Activated naive CD8-positive, alpha-beta T cell (primary cell): ENCODE measurements around the gene GPATCH3.
"Not testable (repeated sequence)": the region's sequence is repeated elsewhere in the genome, so short reads cannot be mapped to it uniquely, and the experiment has no call there.

ENCODE experiments used
- H3K27ac Mint-ChIP-seq: one replicate; pipeline ENCODE4 v1.8.0; 2021; ENCODE audit warnings: mixed read lengths
- H3K27me3 Mint-ChIP-seq: one replicate; pipeline ENCODE4 v1.8.0; 2021; ENCODE audit warnings: mixed read lengths
- H3K36me3 Mint-ChIP-seq: one replicate; pipeline ENCODE4 v1.8.0; 2021; ENCODE audit warnings: mixed read lengths
- H3K4me1 Mint-ChIP-seq: one replicate; pipeline ENCODE4 v1.8.0; 2021; ENCODE audit warnings: low read depth, mixed read lengths
- H3K4me3 Mint-ChIP-seq: one replicate; pipeline ENCODE4 v1.8.0; 2021; ENCODE audit warnings: mild to moderate bottlenecking, mixed read lengths
- H3K9me3 Mint-ChIP-seq: one replicate; pipeline ENCODE4 v1.8.0; 2021; ENCODE audit warnings: low read depth, mixed read lengths

GPATCH3 gene

GRCh38 chr1:26894263-26894662 lies 6.0 kb downstream of the GPATCH3 start:
- H3K36me3 Mint-ChIP-seq, result peaks cover 9% of the 10 kb centered on the region
- no peak overlapping the region for H3K27ac Mint-ChIP-seq
- H3K4me1 Mint-ChIP-seq, result peaks cover 19% of the 10 kb centered on the region
- H3K9me3 Mint-ChIP-seq, result no peaks in the 10 kb centered on the region
- no peaks in the 10 kb centered on the region for H3K27me3 Mint-ChIP-seq
- no peak overlapping the region for H3K4me3 Mint-ChIP-seq

GRCh38 chr1:26890467-26890796 lies 9.8 kb downstream of the GPATCH3 start:
- H3K36me3 Mint-ChIP-seq, result peaks cover 6% of the 10 kb centered on the region
- no peaks in the 10 kb centered on the region for H3K9me3 Mint-ChIP-seq
- H3K27me3 Mint-ChIP-seq, result no peaks in the 10 kb centered on the region

GRCh38 chr1:26889551-26890466 lies 10.5 kb downstream of the GPATCH3 start, which contains the start of gene GPN2:
Gene GPN2 (minus strand): TSS chr1:26890283. CDS start chr1:26890096, 187 bp downstream.
- H3K36me3 Mint-ChIP-seq, result peaks cover 6% of the 10 kb centered on the region
- peaks cover 30% of the 10 kb centered on the region for H3K4me1 Mint-ChIP-seq
- H3K9me3 Mint-ChIP-seq, result no peaks in the 10 kb centered on the region
- H3K27me3 Mint-ChIP-seq, result no peaks in the 10 kb centered on the region
- peak within 1 kb of the TSS; percentile 92 for H3K27ac Mint-ChIP-seq
- H3K4me3 Mint-ChIP-seq, result peak within 1 kb of the TSS; percentile 97

More at GRCh38 chr1:26890467-26890796, 9.8 kb downstream of the GPATCH3 start:
- H3K4me1 Mint-ChIP-seq, result peaks cover 26% of the 10 kb centered on the region
- H3K27ac Mint-ChIP-seq, result peak overlapping the region; percentile 92
- H3K4me3 Mint-ChIP-seq, result peak overlapping the region; percentile 97

GRCh38 chr1:26888231-26888630 lies 12.0 kb downstream of the GPATCH3 start:
- peaks cover 4% of the 10 kb centered on the region for H3K36me3 Mint-ChIP-seq

GRCh38 chr1:26887125-26887524 lies 13.1 kb downstream of the GPATCH3 start:
- H3K27ac Mint-ChIP-seq, result peak overlapping the region; percentile 66
- peak overlapping the region; percentile 73 for H3K4me3 Mint-ChIP-seq
- no peaks in the 10 kb centered on the region for H3K27me3 Mint-ChIP-seq
- no peaks in the 10 kb centered on the region for H3K9me3 Mint-ChIP-seq
- H3K4me1 Mint-ChIP-seq, result peaks cover 31% of the 10 kb centered on the region
- H3K36me3 Mint-ChIP-seq, result peaks cover 5% of the 10 kb centered on the region

More at GRCh38 chr1:26888231-26888630, 12.0 kb downstream of the GPATCH3 start:
- H3K27ac Mint-ChIP-seq, result peak overlapping the region; percentile 92
- H3K4me1 Mint-ChIP-seq, result peaks cover 30% of the 10 kb centered on the region
- no peaks in the 10 kb centered on the region for H3K27me3 Mint-ChIP-seq
- peak overlapping the region; percentile 97 for H3K4me3 Mint-ChIP-seq
- H3K9me3 Mint-ChIP-seq, result no peaks in the 10 kb centered on the region

- no peaks in the 10 kb centered on the region for H3K27me3 Mint-ChIP-seq
- H3K27ac Mint-ChIP-seq, result peak overlapping the region; percentile 46
- peaks cover 13% of the 10 kb centered on the region for H3K4me1 Mint-ChIP-seq
- H3K9me3 Mint-ChIP-seq, result no peaks in the 10 kb centered on the region
- H3K4me3 Mint-ChIP-seq, result no peak overlapping the region
- H3K36me3 Mint-ChIP-seq, result peaks cover 2% of the 10 kb centered on the region
Observed at GRCh38 chr1:26882696-26883463, 17.4 kb downstream of the GPATCH3 start.

GRCh38 chr1:26881611-26882010 lies 18.7 kb downstream of the GPATCH3 start:
- H3K9me3 Mint-ChIP-seq, H3K27ac Mint-ChIP-seq: not testable (repeated sequence)

GRCh38 chr1:26879793-26880192 lies 20.5 kb downstream of the GPATCH3 start:
- Mint-ChIP-seq H3K36me3 (peaks cover 2% of the 10 kb centered on the region), H3K9me3 (no peaks in the 10 kb centered on the region), H3K4me1 (peaks cover 2% of the 10 kb centered on the region), H3K4me3 (no peak overlapping the region), H3K27ac (no peak overlapping the region), H3K27me3 (no peaks in the 10 kb centered on the region)

More at GRCh38 chr1:26881611-26882010, 18.7 kb downstream of the GPATCH3 start:
- H3K36me3 Mint-ChIP-seq, H3K4me3 Mint-ChIP-seq, H3K27me3 Mint-ChIP-seq, H3K4me1 Mint-ChIP-seq: not testable (repeated sequence)

GRCh38 chr1:26877326-26877725 lies 22.9 kb downstream of the GPATCH3 start:
- Mint-ChIP-seq H3K4me3 (no peak overlapping the region), H3K36me3 (no peaks in the 10 kb centered on the region), H3K27me3 (no peaks in the 10 kb centered on the region), H3K9me3 (no peaks in the 10 kb centered on the region), H3K27ac (no peak overlapping the region), H3K4me1 (peaks cover 1% of the 10 kb centered on the region)

- Mint-ChIP-seq H3K27me3 (no peaks in the 10 kb centered on the region), H3K9me3 (no peaks in the 10 kb centered on the region), H3K36me3 (no peaks in the 10 kb centered on the region), H3K4me3 (no peak overlapping the region), H3K4me1 (no peaks in the 10 kb centered on the region), H3K27ac (no peak overlapping the region)
Observed at GRCh38 chr1:26874896-26875295, 25.4 kb downstream of the GPATCH3 start.

GRCh38 chr1:26873097-26873496 lies 27.2 kb downstream of the GPATCH3 start:
- not testable (repeated sequence) for H3K4me1 Mint-ChIP-seq, H3K27me3 Mint-ChIP-seq, H3K27ac Mint-ChIP-seq, H3K36me3 Mint-ChIP-seq, H3K4me3 Mint-ChIP-seq, H3K9me3 Mint-ChIP-seq

- H3K27ac Mint-ChIP-seq, result peak overlapping the region; percentile 96
- H3K27me3 Mint-ChIP-seq, result no peaks in the 10 kb centered on the region
- H3K4me1 Mint-ChIP-seq, result peaks cover 16% of the 10 kb centered on the region
- no peaks in the 10 kb centered on the region for H3K9me3 Mint-ChIP-seq
- H3K4me3 Mint-ChIP-seq, result peak overlapping the region; percentile 99
- H3K36me3 Mint-ChIP-seq, result no peaks in the 10 kb centered on the region
Observed at GRCh38 chr1:26864610-26865480, 35.4 kb downstream of the GPATCH3 start.

GRCh38 chr1:26863685-26864077 lies 36.6 kb downstream of the GPATCH3 start:
- Mint-ChIP-seq H3K9me3 (no peaks in the 10 kb centered on the region), H3K27ac (no peak overlapping the region), H3K27me3 (no peaks in the 10 kb centered on the region), H3K4me1 (peaks cover 16% of the 10 kb centered on the region), H3K36me3 (no peaks in the 10 kb centered on the region), H3K4me3 (peak overlapping the region; percentile 99)

GRCh38 chr1:26862781-26863684 lies 37.2 kb downstream of the GPATCH3 start, which contains the start of gene SFN:
Gene SFN (plus strand): TSS chr1:26863149. CDS start chr1:26863213, 64 bp downstream.
- no peaks in the 10 kb centered on the region for H3K27me3 Mint-ChIP-seq
- no peaks in the 10 kb centered on the region for H3K36me3 Mint-ChIP-seq
- no peaks in the 10 kb centered on the region for H3K9me3 Mint-ChIP-seq
- peak within 1 kb of the TSS; percentile 99 for H3K4me3 Mint-ChIP-seq
- peaks cover 16% of the 10 kb centered on the region for H3K4me1 Mint-ChIP-seq
- no peak within 1 kb of the TSS for H3K27ac Mint-ChIP-seq
